HL-60 (cell line): ENCODE results near the gene PDCD6IP.
"Not testable (repeated sequence)": the region's sequence is repeated elsewhere in the genome, so short reads cannot be mapped to it uniquely, and the experiment has no call there.

ENCODE experiments used
- DNase-seq, 2 experiments: peaks; one replicate each; pipeline ENCODE4 v3.0.0-alpha.2; 2010 to 2020; ENCODE audit warnings: low read depth in 1 of 2, low spot score in 1 of 2
- H3K27ac ChIP-seq: fragments of 250-450 bp; sonication (Bioruptor Pico); replicated peaks from 2 replicates; pipeline ENCODE4 v1.5.1; 2020; ENCODE audit warnings: mild to moderate bottlenecking, moderate library complexity
- H3K27me3 ChIP-seq: fragments of 250-450 bp; sonication (Bioruptor Pico); 2 replicates; pipeline ENCODE4 v1.5.1; 2021; ENCODE audit warnings: mild to moderate bottlenecking, moderate library complexity; ENCODE audit not compliant: insufficient read depth, poor library complexity, severe bottlenecking
- H3K4me3 ChIP-seq: replicated peaks from 2 replicates; pipeline ENCODE4 v1.5.1; 2011; ENCODE audit warnings: mild to moderate bottlenecking, control low read depth, low read length; ENCODE audit not compliant: insufficient read depth
- GABPA ChIP-seq: IDR thresholded peaks from 2 replicates; pipeline ENCODE4 v1.6.1; 2012; ENCODE audit warnings: low read depth
- POLR2AphosphoS5 ChIP-seq: IDR thresholded peaks from 2 replicates; pipeline ENCODE4 v1.6.1; 2012; ENCODE audit warnings: low read depth
- REST ChIP-seq: IDR thresholded peaks from 2 replicates; pipeline ENCODE4 v1.6.1; 2012; ENCODE audit warnings: low read depth; ENCODE audit not compliant: insufficient replicate concordance
- SPI1 ChIP-seq: IDR thresholded peaks from 2 replicates; pipeline ENCODE4 v1.6.1; 2012; ENCODE audit warnings: low read depth, mild to moderate bottlenecking, borderline replicate concordance
- TF ChIP-seq, protein P1 (sequence below): IDR thresholded peaks from one replicate; pipeline ENCODE4 v1.5.1; 2011; ENCODE audit warnings: low read length, control low read depth, inconsistent platforms; ENCODE audit not compliant: insufficient read depth

PDCD6IP gene

DNA sequence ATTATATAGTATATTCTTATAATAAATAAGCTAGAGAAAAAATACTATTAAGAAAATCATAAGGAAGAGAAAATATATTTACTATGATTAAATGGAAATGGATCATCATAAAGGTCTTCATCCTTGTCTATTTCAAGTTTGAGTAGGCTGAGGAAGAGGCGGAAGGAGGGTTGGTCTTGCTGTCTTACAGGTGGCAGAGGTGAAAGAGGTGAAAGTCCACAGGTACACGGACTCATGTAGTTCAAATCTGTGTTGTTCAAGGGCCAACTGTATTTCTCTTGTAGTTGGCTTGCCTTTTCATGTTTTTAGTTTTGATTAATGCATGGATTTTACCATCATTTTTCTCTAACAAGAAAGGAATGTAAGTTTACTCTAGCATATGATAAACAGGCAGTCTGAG is 41.7 kb downstream of the PDCD6IP start:
- TF ChIP-seq GABPA = no peak
- TF ChIP-seq SPI1 = no peak
- TF ChIP-seq POLR2AphosphoS5 = no peak
- TF ChIP-seq, protein P1, sequence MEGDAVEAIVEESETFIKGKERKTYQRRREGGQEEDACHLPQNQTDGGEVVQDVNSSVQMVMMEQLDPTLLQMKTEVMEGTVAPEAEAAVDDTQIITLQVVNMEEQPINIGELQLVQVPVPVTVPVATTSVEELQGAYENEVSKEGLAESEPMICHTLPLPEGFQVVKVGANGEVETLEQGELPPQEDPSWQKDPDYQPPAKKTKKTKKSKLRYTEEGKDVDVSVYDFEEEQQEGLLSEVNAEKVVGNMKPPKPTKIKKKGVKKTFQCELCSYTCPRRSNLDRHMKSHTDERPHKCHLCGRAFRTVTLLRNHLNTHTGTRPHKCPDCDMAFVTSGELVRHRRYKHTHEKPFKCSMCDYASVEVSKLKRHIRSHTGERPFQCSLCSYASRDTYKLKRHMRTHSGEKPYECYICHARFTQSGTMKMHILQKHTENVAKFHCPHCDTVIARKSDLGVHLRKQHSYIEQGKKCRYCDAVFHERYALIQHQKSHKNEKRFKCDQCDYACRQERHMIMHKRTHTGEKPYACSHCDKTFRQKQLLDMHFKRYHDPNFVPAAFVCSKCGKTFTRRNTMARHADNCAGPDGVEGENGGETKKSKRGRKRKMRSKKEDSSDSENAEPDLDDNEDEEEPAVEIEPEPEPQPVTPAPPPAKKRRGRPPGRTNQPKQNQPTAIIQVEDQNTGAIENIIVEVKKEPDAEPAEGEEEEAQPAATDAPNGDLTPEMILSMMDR = no peak
- no peak for TF ChIP-seq REST
- DNase-seq = no peak
- no peak overlapping the region for H3K27ac ChIP-seq

GRCh38 chr3:33848624-33849347 is 50.4 kb downstream of the PDCD6IP start:
- no peak for DNase-seq
- TF ChIP-seq SPI1 (no peak), REST (no peak), GABPA (no peak), POLR2AphosphoS5 (no peak)
- TF ChIP-seq, protein P1 = no peak
- H3K27ac ChIP-seq = no peak overlapping the region
- H3K27me3 ChIP-seq = no peaks in the 10 kb centered on the region
- H3K4me3 ChIP-seq = no peak overlapping the region

More for the DNA sequence above, 41.7 kb downstream of the PDCD6IP start:
- H3K27me3 ChIP-seq = no peaks in the 10 kb centered on the region
- no peak overlapping the region for H3K4me3 ChIP-seq

DNA sequence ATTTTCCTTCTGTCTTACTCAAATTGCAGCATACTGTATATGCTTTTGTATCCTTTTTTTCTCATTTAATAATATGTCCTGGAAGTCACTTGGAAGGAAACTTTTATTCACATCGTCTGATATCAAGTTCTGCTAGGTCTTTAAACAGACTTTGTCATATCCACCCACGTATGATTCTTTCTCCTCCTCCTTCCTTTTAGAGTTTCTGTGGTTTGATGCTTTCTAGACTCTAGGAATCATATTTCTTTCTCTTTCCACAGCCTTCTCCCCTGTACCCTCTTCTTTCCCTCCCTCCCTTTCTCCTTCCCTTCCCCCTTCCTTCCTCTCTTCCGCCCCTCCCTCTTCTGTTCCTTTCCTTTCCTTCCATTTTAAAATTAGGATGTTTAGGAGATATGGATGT is 52.2 kb downstream of the PDCD6IP start:
- not testable (repeated sequence) for DNase-seq, H3K4me3 ChIP-seq, H3K27me3 ChIP-seq, H3K27ac ChIP-seq

DNA sequence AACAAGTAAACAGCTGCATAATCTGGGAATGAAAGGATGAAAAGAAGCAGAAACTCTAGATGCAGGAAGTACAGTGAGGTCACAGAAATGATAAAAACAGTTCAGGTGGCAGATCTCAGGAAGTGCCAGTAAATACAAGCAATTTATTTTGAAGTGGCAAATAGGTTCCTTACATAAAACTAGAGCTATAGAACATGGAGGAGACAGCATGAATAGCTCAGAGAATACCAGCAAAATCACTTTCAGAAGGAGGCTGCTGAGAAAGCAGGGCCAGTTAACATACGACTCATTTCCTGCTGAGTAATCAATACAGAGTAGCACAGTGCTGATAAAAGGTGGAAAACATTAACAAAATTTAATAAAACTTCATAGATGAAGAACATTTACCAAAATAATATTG is 57.0 kb downstream of the PDCD6IP start:
- not testable (repeated sequence) for DNase-seq, H3K27ac ChIP-seq, H3K27me3 ChIP-seq, H3K4me3 ChIP-seq

DNA sequence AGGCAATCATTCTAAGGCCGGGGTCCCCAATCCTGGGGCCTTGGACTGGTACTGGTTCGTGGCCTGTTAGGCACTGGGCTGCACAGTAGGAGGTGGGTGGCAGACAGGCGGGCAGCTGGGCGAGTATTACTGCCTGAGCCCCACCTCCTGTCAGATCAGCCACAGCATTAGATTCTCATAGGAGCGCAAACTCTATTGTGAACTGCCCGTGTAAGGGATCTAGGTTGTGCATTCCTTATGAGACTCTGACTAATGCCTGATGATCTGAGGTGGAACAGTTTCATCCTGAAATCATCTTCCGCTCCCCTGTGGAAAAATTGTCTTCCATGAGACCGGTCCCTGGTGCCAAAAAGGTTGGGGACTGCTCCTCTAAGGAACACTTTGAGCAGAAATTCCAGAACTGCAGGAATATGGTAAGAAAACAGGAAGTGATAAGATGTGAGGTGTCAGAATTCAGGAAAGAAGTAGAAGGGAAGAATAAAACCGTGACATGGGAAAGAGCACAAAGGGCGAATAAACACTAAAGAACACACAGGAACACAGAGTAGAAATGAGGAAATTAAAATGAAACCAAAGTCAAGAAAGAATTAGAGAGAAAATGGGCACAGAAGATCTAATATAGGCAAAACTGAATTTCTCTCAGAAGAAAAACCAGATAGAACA is 57.6 kb downstream of the PDCD6IP start:
- no peak for TF ChIP-seq REST
- TF ChIP-seq, protein P1 = no peak
- Histone ChIP-seq H3K4me3 (no peak overlapping the region), H3K27ac (no peak overlapping the region), H3K27me3 (no peaks in the 10 kb centered on the region)
- no peak for DNase-seq

GRCh38 chr3:33857701-33858100 is 59.3 kb downstream of the PDCD6IP start:
- not testable (repeated sequence) for DNase-seq, H3K27me3 ChIP-seq, H3K4me3 ChIP-seq, H3K27ac ChIP-seq
